CD4-positive, alpha-beta T cell treated with Interleukin-17A for 1 hour (primary cell): ENCODE measurements around the gene PMEPA1.

Experiments used
- DNase-seq: peaks from one replicate; pipeline ENCODE4 v3.0.0-alpha.2; 2020

PMEPA1 gene

DNA sequence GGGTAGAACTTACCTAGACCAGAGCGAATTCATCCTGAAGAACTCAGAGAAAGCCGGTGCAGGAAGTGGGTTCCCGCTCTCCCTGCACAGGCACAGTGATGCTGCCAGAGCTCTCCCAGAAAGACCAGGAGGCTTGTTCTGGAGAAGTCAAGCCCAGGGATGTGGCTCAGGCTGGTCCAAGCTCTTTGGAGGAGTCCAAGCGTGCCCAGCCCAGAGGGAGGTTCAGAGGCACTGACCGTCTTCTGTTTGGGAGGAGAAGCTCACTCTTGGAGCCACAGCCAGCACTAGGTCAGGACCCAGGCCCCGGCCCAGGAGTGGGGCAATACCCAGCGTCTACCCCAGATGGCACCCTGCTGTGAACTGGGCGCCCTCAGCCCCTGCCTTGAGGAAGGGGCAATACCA is 1.5 kb upstream of the PMEPA1 start:
- DNase-seq: no peak

DNA sequence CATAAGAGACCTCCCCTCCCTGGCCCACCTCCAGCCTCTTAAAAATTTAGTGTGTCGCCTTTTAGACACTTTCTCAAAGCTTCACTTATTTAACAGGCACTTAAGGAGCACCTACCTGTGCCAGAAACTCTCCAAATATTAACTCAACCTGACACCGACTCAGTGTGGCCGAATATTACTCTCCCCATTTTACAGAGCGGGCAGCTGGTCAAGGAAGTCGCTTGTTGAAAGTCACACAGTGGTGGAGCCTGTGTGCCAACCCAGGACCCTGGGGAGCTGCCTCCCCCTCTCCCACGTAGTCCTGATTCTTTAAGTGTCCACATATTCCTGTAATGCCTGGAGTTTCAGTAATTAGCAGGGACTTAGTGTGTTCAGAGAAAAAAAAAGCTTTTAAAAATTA is 1.0 kb upstream of the PMEPA1 start:
- DNase-seq: no peak

DNA sequence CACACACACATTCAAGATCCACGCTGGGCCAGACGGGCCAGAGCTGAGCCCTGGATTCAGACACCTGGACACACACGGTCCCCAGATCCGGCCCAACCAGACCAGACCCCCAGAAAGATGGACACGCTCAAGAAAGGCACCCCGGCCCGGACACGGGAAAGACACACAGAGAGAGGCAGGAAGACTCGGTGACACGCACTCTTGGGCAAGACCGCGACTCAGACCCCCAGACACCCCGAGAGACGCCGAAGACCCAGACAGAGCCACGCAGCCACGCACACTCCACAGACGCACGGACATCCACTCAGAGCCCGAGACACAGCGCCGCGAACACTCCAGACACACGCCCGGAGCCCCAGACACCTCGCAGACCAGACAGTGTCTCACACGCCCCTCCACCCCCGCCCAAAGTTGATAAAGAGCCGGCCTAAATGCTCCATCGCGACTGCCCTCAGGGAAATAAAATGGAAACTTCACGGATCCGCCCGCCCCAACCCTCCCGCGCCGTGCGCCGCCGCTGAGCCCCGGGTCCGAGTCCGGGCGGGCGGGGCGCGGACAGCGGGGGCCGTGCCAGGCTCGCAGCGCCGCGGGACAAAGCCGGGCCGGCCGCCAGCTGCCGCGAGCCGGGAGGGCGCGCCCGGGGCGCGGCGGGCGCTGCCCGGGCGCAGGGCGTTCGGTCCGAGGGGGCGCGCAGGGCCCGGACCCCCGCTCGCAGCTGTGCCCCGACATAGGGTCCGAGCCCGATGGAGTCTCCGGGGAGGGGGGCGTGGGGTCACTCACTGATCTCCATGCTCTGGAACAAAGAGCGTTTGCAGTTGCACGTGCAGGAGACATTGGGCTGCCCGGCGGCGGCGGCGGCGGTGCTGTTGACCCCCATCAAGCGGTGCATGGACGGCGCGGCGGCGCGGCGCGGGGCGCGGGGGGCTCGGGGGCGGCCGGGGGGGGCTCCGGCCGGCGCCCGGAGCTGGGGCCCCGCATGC is 831 bp downstream of the PMEPA1 start:
- peak; percentile 49 for DNase-seq

DNA sequence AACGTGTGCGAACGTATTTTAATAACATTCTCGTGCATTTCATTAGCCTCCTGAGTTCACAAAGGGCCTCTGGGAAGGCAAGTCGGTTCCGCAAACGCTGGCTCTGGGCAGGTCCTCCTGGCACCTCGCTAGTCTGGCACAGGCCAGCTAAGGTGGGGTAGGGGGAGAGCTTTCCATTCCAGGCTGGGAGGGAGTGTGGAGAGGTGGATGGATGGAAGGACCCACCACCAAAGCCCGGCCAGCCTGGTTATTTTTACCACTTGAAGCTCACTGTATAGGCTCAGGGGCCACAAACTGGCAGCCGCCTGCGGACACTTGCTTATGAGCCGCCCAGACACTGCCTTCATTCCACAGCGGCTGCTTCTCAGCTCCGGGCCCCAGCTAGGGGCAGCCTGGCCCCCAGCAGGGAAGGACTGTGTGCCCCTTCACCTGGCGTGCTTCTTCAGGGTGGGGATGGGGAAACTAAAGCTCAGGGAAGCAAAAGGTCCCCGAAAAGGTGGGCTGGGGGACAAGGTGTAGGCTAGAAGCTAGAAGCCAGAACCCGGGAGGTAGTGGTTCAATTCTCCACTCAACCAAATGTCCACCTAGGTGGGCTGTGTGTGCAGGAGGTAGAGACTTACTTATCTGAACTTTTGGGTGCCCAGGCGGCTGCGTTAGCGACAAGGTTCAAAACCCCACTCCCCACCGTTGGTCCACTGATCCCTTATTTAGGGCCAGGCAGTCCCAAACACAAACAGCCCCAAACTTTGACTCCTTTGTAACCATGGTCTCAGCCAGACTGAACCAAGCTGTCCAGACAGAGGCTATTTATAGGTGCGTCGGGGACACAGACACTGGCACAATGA is 1.7 kb downstream of the PMEPA1 start:
- DNase-seq: no peak

DNA sequence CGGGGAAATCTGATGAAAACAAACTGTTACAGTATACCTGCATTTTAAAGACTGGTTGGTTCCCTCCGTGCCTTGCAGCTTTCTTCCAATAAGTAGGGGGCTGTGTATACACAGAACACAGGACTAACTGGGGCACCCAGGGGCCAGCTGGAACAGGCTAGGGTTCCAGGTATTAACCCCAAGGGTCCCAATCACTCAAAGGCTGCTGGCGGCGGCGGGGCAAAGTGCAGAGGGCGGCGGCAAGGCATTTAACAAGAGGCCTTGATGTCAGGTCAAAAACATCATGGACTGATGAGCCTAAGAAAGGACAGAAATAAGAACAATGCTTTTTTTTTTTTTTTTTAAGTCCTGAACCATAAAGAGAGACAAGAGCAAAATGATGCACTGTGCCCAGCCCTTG is 2.5 kb downstream of the PMEPA1 start:
- no peak for DNase-seq

DNA sequence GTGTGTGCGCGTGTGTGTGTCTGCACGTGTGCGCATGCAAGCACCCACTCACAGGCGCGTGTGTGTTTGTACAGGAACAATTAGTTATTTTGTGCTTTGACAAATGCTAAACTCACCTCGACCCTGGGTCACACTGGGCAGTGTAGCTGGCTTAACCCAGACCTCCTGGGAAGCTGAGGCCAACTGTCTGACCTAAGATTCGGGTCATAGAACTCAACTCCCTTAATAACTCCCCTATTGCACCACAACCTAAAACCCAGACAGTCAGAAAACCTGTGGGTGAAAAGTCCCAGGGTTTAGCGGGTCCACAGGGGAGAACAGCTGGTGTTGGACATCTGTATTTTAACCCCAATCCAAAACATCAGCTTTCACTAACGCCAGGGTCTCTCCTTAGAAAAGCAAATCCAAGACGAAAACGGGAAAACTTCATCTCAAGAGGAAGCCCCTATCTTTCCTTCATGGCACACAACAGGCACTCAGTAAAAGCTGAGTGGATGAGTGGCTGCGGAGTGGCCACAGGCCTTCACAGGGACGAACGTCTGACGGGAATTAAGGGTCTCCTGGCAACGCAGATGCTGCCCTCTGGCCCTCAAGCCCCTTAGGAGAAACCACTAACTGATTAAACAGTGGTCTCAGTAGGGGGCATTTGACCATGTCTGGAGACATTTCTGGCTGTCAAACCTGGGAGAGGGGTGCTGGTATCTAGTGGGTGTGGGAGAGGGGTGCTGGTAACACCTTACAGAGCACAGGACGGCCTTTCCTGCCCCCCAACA is 4.5 kb downstream of the PMEPA1 start:
- no peak for DNase-seq

DNA sequence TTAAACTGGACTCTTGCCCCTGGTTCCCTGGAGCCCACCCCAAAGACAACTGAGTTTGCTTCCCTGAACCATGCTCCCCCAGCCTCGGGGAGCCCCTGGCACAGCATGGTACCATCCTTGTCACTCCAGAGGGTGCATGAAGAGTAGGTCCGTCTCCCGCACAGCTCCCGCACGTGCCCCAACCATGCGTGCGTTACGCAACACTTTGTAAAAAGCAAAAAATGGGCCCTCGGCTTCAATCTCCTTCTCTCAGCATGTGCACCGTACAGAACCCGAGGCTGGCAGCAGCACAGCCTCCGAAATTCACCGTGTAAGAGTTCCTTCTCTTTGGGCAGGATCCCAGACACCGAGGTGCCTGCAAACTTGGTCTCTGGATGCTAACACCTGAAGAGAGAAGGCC is 5.6 kb downstream of the PMEPA1 start:
- DNase-seq: no peak

DNA sequence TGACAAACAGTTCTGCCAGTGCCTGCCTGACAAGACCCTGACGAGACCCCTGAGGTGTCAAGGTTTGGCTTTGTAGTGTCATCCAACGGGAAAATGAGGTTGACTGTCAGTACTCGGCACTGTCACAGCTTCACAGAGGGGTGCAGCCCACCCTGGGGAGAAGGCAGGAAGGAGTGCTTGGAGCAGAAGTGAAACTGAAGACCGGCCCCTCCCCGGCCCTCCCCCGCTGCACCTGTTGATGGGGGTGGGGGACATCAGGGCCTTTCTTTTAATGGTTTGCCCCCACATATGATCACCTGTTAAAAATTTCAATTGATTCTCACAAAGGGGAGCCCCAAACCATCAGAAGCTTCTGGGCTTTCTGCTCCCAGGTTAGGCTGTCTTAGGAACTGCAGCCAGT is 6.8 kb downstream of the PMEPA1 start:
- DNase-seq: no peak

DNA sequence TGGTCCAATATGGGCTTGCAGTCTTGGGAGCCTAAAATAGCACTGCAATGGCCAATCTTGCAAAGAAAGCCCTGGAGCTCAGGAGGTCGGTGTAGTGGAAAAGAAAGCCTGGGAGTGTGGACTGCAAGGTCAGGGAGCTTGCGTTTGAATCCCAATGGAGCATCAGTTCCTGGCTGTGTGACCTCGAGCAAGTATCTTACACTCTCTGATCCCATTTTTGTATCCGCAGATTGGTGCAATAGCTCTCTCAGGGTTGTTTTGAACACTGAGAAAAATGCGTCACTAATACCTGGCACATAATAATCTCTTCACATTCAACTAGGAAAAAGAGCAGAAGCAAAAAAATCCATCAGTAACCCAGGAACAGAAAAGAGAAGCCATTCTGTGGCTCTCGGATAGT is 7.3 kb downstream of the PMEPA1 start:
- DNase-seq: no peak

DNA sequence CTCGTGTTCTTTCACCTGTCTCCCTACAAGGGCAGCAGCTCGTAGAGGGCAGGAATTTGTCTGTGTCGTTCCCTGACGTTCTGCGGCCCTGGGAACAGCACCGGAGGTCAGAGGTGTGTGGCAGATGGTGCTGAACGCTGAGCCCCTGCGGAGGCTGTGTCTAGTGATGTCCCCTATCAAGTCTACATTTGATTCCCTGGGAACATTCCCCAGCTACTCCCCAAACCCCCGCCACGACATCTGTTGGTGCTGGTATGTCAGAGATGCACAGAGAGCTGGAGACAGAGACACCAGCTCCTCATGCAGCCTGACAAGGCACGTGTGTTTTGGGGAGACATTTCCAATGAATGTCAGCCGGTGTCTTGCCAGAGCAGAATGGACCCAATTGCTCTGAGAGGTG is 7.7 kb downstream of the PMEPA1 start:
- DNase-seq: no peak

DNA sequence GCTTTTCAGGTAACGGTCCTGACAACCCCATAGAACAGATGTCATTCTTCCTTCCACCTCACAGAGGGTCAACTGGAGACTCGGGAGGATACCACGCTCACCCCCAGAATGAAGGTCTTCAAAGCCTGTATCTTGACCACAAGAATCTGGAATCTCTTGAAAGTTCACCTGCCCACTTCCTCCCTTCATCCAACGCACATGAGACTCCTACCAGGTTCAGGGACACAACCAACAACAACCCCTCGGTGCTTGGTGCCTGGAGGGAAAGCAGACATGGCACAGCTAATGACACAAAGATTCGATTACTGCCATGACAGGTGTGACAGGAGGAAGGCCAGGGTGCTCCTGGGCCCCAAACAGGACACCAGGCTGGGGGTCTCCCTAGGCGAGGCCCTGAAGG is 8.2 kb downstream of the PMEPA1 start:
- DNase-seq: no peak

DNA sequence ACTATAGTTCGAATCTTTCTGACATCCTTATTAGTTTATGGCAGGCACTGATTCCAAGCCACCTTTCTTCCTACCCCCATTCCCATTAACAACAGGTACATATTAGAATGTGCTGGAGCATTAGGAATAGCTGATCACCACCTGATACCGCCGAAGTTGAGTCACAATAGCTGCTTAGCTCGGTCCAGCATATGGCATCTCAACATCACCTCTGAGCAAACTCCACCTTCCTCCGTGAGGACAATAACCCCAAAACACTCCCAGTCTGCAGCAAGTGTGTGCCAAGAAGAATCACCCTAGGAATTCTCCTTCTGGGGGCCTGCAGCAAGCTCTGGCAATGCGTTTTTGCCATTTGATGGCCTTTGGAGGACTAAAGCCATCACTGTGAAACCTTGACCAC is 8.7 kb downstream of the PMEPA1 start:
- no peak for DNase-seq

DNA sequence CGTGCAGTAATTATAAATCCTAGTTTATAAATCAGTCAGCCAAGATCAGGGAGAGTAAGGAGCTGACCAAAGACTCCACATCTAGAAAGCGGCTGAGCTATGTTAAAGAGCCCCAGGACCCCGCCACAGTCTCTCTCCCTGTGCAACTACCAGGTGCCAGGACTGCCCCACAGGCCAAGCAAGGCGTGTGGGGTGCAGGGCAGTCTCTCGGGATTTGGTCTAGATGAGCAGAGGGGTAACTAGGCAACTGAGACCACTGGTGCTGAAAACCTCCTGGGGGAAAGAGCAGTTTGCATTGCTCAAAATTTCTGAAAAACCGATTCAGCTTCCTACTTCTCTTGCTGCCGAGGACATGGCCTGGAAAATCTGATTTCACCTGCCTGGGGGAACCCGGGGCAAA is 10.4 kb downstream of the PMEPA1 start:
- no peak for DNase-seq

DNA sequence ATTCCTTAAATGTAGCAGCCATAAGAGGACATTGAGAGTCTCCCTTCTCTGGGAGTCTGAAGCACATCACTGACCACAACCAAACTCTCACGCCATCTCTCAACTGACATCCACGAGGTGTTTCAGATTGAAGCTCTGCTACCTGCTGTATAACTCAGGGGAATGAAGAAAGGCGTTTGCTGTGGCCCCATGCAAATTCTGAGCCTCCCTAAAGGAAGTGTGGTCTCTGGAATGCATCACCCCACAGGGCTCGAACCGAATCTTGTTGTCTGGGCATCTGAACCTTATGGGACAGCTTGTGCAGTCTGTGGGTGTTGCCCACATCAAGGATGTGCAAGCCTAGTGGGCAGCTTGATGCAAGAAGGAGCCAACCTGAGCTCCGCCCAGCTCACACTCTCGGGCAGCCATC is 10.9 kb downstream of the PMEPA1 start:
- no peak for DNase-seq

DNA sequence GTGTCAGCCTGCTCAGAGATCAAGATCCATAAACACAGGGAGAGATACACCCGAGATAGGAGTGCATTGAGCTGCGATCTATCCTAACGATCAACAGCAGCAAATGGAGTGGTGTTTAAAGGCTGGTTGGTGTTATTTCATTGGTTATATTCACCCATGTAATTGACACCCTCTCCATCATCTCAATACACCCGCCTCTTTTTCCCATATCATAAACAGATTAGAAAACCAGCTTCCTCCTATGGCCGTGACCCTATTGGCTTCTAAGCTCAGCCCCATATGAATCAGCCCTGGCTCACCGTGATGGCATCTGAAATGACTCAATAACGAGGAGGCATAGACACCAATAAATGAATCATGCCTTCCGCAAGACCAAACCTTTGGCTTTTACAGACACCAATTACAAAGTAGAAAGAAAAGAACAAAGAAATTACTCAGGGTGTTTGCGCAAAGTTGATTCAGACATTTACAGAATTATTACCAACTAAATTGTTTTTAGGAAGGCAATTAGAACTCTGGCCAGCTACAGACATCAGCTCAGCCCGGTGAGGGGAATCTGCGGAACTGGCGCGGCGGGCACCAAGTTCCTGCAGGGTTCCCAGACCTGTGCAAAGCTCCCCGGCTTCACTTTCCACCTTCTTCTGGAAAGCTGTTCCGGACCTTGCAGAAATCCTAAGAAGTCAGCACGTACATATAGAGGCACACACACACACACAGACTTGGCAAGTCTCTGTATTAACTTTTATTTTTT is 11.5 kb downstream of the PMEPA1 start:
- no peak for DNase-seq

DNA sequence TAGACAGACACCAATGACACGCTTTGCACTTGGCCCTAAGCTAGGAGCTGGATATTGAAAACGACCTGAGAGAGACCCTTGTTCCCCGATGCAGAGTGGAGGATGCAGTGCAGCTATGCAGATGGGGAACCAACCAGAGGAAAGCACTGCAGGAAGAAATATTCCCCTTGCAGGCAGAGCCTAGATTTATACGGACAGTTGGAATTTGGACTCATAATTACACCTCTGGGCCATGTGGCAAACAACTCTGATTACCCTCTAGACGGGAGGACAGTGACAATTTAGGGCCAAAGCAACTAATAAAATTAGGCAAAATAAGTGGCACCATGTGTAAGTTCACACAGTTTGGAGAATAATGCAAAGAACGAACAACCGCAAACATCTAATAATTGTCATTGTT is 12.3 kb downstream of the PMEPA1 start:
- DNase-seq: no peak

DNA sequence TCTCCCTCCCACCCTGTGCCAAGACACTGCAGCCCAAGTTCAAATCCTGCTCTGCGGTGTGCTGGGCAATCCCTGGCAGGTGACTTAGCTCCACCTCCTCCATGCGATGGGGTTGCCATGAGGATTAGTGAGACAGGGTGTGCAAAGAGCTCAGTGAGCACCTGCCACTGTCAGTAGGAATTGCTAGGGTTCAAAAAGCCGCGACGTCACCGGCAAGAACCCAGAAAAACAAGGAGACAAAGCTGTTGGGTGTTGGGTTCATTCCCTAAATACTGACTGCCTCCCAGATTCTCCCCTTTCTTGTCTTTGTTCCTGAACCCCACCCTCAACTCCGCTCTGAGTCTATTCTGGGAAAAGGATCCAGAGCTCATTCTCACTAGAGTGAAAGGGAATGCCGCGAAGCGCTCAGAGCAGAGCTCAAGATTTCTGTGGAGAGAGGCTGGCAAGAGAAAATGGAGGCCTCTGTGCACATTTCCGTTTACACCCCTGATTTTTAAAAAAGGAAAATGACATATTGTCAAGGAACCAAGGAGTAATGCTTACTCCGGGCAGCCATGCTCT is 13.3 kb downstream of the PMEPA1 start:
- DNase-seq: no peak

DNA sequence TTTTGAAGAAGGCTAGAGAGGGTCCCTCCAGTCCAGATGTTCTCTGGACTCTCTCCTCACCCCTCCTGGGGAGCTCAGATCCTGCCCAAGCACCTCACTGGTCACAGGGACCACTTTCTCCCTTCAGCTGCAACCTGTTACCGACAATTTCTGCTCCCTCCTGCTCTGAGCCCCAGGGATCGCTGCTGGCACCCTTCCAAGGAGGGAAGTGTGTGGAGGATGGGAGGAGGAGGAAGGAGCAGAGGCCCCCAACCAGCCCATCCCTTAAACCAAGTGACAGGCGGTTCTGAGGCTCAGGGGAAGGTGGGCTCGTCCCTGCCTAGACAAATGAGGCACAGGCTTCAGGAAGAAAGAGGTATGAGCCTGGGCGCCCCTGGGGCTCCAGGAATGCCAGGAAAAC is 13.9 kb downstream of the PMEPA1 start:
- DNase-seq: no peak

DNA sequence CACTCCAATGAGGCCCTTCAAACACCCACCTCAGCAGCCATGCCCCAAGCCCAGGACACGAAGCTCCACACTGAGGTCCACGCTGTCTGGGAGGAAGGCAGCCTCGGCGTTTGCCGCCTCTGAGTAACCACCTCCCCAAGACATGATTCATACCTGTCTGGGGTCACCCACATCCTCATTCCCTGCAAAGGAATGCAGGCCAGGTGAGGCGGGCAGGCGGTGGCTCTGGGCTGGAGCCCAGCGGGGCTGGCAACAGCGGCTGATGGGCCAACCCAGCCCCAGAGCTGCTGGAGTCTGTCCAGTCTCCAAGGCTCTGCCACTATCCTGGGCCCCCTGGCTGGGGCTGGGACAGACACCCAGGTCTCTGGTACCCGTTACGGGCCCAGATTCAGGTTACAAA is 14.8 kb downstream of the PMEPA1 start:
- DNase-seq: no peak

DNA sequence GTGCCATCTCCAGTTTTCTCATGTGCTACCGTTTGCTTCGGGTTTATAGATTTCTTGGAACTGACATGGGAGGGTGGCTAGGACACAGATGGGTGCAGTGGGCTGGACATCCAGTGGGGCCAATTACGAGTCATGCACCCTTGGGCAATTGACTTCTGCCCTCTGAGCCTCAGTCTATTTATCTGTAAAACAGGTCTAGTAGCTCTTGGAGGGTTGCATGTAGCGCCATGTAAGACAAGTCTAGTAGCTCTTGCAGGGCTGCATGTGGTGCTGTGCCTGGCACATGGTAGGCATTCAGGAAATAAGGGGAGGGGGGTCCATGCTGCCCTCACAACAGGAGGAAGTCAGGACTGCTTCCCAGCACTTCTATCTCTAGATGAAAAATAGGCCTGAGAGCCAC is 15.3 kb downstream of the PMEPA1 start:
- no peak for DNase-seq

DNA sequence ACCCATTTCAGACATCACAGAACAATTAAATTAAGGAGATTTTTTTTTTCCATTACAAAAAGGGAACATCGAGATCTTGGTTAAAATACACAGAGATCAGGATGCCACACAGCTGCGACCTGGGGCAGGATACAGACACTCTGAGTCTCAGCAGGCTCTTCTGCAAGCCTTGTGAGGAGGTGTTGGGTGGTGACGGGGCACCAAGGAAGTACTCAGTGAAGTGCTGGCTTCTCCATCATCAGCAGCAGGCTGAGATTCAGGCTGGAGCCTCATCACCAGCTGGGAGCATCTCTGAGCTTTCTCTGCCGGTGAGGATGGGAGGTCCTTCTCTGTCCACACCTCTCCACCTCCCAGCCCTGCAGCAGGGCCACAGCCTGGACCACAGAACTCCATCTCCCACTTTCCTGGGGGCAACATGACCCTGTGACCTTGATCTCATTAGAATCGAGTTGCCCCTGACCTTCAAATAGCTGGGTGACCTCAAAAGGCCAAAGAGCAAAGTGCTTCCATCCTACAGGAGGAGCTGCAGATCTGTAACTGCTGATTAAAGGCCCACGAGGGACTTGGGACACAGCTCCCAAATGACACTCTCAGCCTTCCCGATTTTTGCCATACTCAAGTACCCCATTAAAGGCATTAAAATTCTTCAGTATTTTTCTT is 16.0 kb downstream of the PMEPA1 start:
- no peak for DNase-seq
